ENCODE results near the gene SPANXN2.
"Not testable (repeated sequence)": the region's sequence is repeated elsewhere in the genome, so short reads cannot be mapped to it uniquely, and the experiment has no call there.

SPANXN2 gene

GRCh38 chrX:143720652-143721051 lies at the start of gene SPANXN2:
TSS of gene SPANXN2 (minus strand) at chrX:143720752. CDS start at chrX:143720668, 84 bp downstream.
- H3K9ac ChIP-seq (ENCODE audit: low read length in 5 of 5); H3K27me3 ChIP-seq (ENCODE audit: control insufficient read depth in 5 of 5, insufficient read depth in 4 of 5, low read length in 5 of 5); H3K36me3 ChIP-seq (ENCODE audit: control insufficient read depth in 5 of 5, insufficient read depth in 5 of 5, low read length in 5 of 5); H3K4me1 ChIP-seq (ENCODE audit: control insufficient read depth in 5 of 5, insufficient read depth in 5 of 5, low read length in 5 of 5); H3K9me3 ChIP-seq (ENCODE audit: control insufficient read depth in 5 of 5, low read length in 5 of 5); H3K4me3 ChIP-seq (ENCODE audit: low read depth in 1 of 5, low read length in 5 of 5); H3K27ac ChIP-seq (ENCODE audit: low read depth, low read length): not testable (repeated sequence)

- no peaks in the 10 kb centered on the region for H3K4me1 ChIP-seq (ENCODE audit: control insufficient read depth in 5 of 5, insufficient read depth in 5 of 5, low read length in 5 of 5)
- no peak overlapping the region for H3K9ac ChIP-seq (ENCODE audit: low read length in 5 of 5)
- H3K27ac ChIP-seq (ENCODE audit: low read depth, low read length), result no peak overlapping the region
- no peaks in the 10 kb centered on the region for H3K27me3 ChIP-seq (ENCODE audit: control insufficient read depth in 5 of 5, insufficient read depth in 4 of 5, low read length in 5 of 5)
- no peak overlapping the region for H3K4me3 ChIP-seq (ENCODE audit: low read depth in 1 of 5, low read length in 5 of 5)
- H3K9me3 ChIP-seq (ENCODE audit: control insufficient read depth in 5 of 5, low read length in 5 of 5), result no peaks in the 10 kb centered on the region
- H3K36me3 ChIP-seq (ENCODE audit: control insufficient read depth in 5 of 5, insufficient read depth in 5 of 5, low read length in 5 of 5), result no peaks in the 10 kb centered on the region
Observed at GRCh38 chrX:143768976-143769375, 48.4 kb upstream of the SPANXN2 start.

GRCh38 chrX:143767789-143768188 lies 47.2 kb upstream of the SPANXN2 start:
- H3K9ac ChIP-seq (ENCODE audit: low read length in 5 of 5); H3K4me3 ChIP-seq (ENCODE audit: low read depth in 1 of 5, low read length in 5 of 5); H3K36me3 ChIP-seq (ENCODE audit: control insufficient read depth in 5 of 5, insufficient read depth in 5 of 5, low read length in 5 of 5); H3K27ac ChIP-seq (ENCODE audit: low read depth, low read length); H3K9me3 ChIP-seq (ENCODE audit: control insufficient read depth in 5 of 5, low read length in 5 of 5); H3K4me1 ChIP-seq (ENCODE audit: control insufficient read depth in 5 of 5, insufficient read depth in 5 of 5, low read length in 5 of 5); H3K27me3 ChIP-seq (ENCODE audit: control insufficient read depth in 5 of 5, insufficient read depth in 4 of 5, low read length in 5 of 5): not testable (repeated sequence)

GRCh38 chrX:143757887-143758286 lies 37.3 kb upstream of the SPANXN2 start:
- Histone ChIP-seq H3K36me3 (ENCODE audit: control insufficient read depth in 5 of 5, insufficient read depth in 5 of 5, low read length in 5 of 5) (no peaks in the 10 kb centered on the region), H3K9me3 (ENCODE audit: control insufficient read depth in 5 of 5, low read length in 5 of 5) (peaks cover 0 to 2% (median 0%) of the 10 kb centered on the region in 5 donors), H3K9ac (ENCODE audit: low read length in 5 of 5) (no peak overlapping the region), H3K4me3 (ENCODE audit: low read depth in 1 of 5, low read length in 5 of 5) (no peak overlapping the region), H3K27ac (ENCODE audit: low read depth, low read length) (no peak overlapping the region), H3K27me3 (ENCODE audit: control insufficient read depth in 5 of 5, insufficient read depth in 4 of 5, low read length in 5 of 5) (peaks cover 0 to 2% (median 0%) of the 10 kb centered on the region in 5 donors), H3K4me1 (ENCODE audit: control insufficient read depth in 5 of 5, insufficient read depth in 5 of 5, low read length in 5 of 5) (no peaks in the 10 kb centered on the region)

GRCh38 chrX:143757375-143757774 lies 36.8 kb upstream of the SPANXN2 start:
- Histone ChIP-seq H3K27ac (ENCODE audit: low read depth, low read length) (no peak overlapping the region), H3K27me3 (ENCODE audit: control insufficient read depth in 5 of 5, insufficient read depth in 4 of 5, low read length in 5 of 5) (peaks cover 0 to 2% (median 0%) of the 10 kb centered on the region in 5 donors), H3K4me1 (ENCODE audit: control insufficient read depth in 5 of 5, insufficient read depth in 5 of 5, low read length in 5 of 5) (no peaks in the 10 kb centered on the region), H3K4me3 (ENCODE audit: low read depth in 1 of 5, low read length in 5 of 5) (no peak overlapping the region), H3K36me3 (ENCODE audit: control insufficient read depth in 5 of 5, insufficient read depth in 5 of 5, low read length in 5 of 5) (no peaks in the 10 kb centered on the region), H3K9ac (ENCODE audit: low read length in 5 of 5) (no peak overlapping the region), H3K9me3 (ENCODE audit: control insufficient read depth in 5 of 5, low read length in 5 of 5) (peaks cover 0 to 2% (median 0%) of the 10 kb centered on the region in 5 donors)

- H3K9me3 ChIP-seq (ENCODE audit: control insufficient read depth in 5 of 5, low read length in 5 of 5), result peaks cover 0 to 2% (median 0%) of the 10 kb centered on the region in 5 donors
Observed at GRCh38 chrX:143754183-143754582, 33.6 kb upstream of the SPANXN2 start.

GRCh38 chrX:143733866-143734265 lies 13.3 kb upstream of the SPANXN2 start:
- no peaks in the 10 kb centered on the region for H3K27me3 ChIP-seq (ENCODE audit: control insufficient read depth in 5 of 5, insufficient read depth in 4 of 5, low read length in 5 of 5)
- no peak overlapping the region for H3K4me3 ChIP-seq (ENCODE audit: low read depth in 1 of 5, low read length in 5 of 5)
- no peak overlapping the region for H3K9ac ChIP-seq (ENCODE audit: low read length in 5 of 5)
- H3K4me1 ChIP-seq (ENCODE audit: control insufficient read depth in 5 of 5, insufficient read depth in 5 of 5, low read length in 5 of 5), result no peaks in the 10 kb centered on the region
- peaks cover 0 to 3% (median 0%) of the 10 kb centered on the region in 5 donors for H3K9me3 ChIP-seq (ENCODE audit: control insufficient read depth in 5 of 5, low read length in 5 of 5)
- H3K36me3 ChIP-seq (ENCODE audit: control insufficient read depth in 5 of 5, insufficient read depth in 5 of 5, low read length in 5 of 5), result no peaks in the 10 kb centered on the region
- H3K27ac ChIP-seq (ENCODE audit: low read depth, low read length), result no peak overlapping the region

More at GRCh38 chrX:143754183-143754582, 33.6 kb upstream of the SPANXN2 start:
- Histone ChIP-seq H3K36me3 (ENCODE audit: control insufficient read depth in 5 of 5, insufficient read depth in 5 of 5, low read length in 5 of 5) (no peaks in the 10 kb centered on the region), H3K27me3 (ENCODE audit: control insufficient read depth in 5 of 5, insufficient read depth in 4 of 5, low read length in 5 of 5) (peaks cover 0 to 4% (median 0%) of the 10 kb centered on the region in 5 donors), H3K9ac (ENCODE audit: low read length in 5 of 5) (no peak overlapping the region), H3K4me1 (ENCODE audit: control insufficient read depth in 5 of 5, insufficient read depth in 5 of 5, low read length in 5 of 5) (no peaks in the 10 kb centered on the region), H3K4me3 (ENCODE audit: low read depth in 1 of 5, low read length in 5 of 5) (no peak overlapping the region), H3K27ac (ENCODE audit: low read depth, low read length) (no peak overlapping the region)

- H3K27ac ChIP-seq (ENCODE audit: low read depth, low read length), result no peak overlapping the region
- H3K27me3 ChIP-seq (ENCODE audit: control insufficient read depth in 5 of 5, insufficient read depth in 4 of 5, low read length in 5 of 5), result no peaks in the 10 kb centered on the region
- no peak overlapping the region for H3K9ac ChIP-seq (ENCODE audit: low read length in 5 of 5)
- no peaks in the 10 kb centered on the region for H3K36me3 ChIP-seq (ENCODE audit: control insufficient read depth in 5 of 5, insufficient read depth in 5 of 5, low read length in 5 of 5)
- no peaks in the 10 kb centered on the region for H3K4me1 ChIP-seq (ENCODE audit: control insufficient read depth in 5 of 5, insufficient read depth in 5 of 5, low read length in 5 of 5)
- H3K9me3 ChIP-seq (ENCODE audit: control insufficient read depth in 5 of 5, low read length in 5 of 5), result peaks cover 0 to 6% (median 0%) of the 10 kb centered on the region in 5 donors
- no peak overlapping the region for H3K4me3 ChIP-seq (ENCODE audit: low read depth in 1 of 5, low read length in 5 of 5)
Observed at GRCh38 chrX:143726296-143726695, 5.7 kb upstream of the SPANXN2 start.

- Histone ChIP-seq H3K27me3 (ENCODE audit: control insufficient read depth in 5 of 5, insufficient read depth in 4 of 5, low read length in 5 of 5) (peaks cover 0 to 6% (median 2%) of the 10 kb centered on the region in 5 donors), H3K9me3 (ENCODE audit: control insufficient read depth in 5 of 5, low read length in 5 of 5) (peaks cover 0 to 7% (median 5%) of the 10 kb centered on the region in 5 donors), H3K9ac (ENCODE audit: low read length in 5 of 5) (no peak overlapping the region), H3K36me3 (ENCODE audit: control insufficient read depth in 5 of 5, insufficient read depth in 5 of 5, low read length in 5 of 5) (no peaks in the 10 kb centered on the region), H3K4me3 (ENCODE audit: low read depth in 1 of 5, low read length in 5 of 5) (no peak overlapping the region), H3K4me1 (ENCODE audit: control insufficient read depth in 5 of 5, insufficient read depth in 5 of 5, low read length in 5 of 5) (no peaks in the 10 kb centered on the region), H3K27ac (ENCODE audit: low read depth, low read length) (no peak overlapping the region)
Observed at GRCh38 chrX:143701460-143701859, 19.1 kb downstream of the SPANXN2 start.

GRCh38 chrX:143694885-143695284 lies 25.7 kb downstream of the SPANXN2 start:
- Histone ChIP-seq H3K4me3 (ENCODE audit: low read depth in 1 of 5, low read length in 5 of 5) (no peak overlapping the region), H3K27me3 (ENCODE audit: control insufficient read depth in 5 of 5, insufficient read depth in 4 of 5, low read length in 5 of 5) (peaks cover 0 to 5% (median 0%) of the 10 kb centered on the region in 5 donors), H3K36me3 (ENCODE audit: control insufficient read depth in 5 of 5, insufficient read depth in 5 of 5, low read length in 5 of 5) (no peaks in the 10 kb centered on the region), H3K9ac (ENCODE audit: low read length in 5 of 5) (no peak overlapping the region), H3K27ac (ENCODE audit: low read depth, low read length) (no peak overlapping the region), H3K4me1 (ENCODE audit: control insufficient read depth in 5 of 5, insufficient read depth in 5 of 5, low read length in 5 of 5) (no peaks in the 10 kb centered on the region), H3K9me3 (ENCODE audit: control insufficient read depth in 5 of 5, low read length in 5 of 5) (no peaks in the 10 kb centered on the region)

- no peaks in the 10 kb centered on the region for H3K36me3 ChIP-seq (ENCODE audit: control insufficient read depth in 5 of 5, insufficient read depth in 5 of 5, low read length in 5 of 5)
- H3K27me3 ChIP-seq (ENCODE audit: control insufficient read depth in 5 of 5, insufficient read depth in 4 of 5, low read length in 5 of 5), result peaks cover 0 to 4% (median 0%) of the 10 kb centered on the region in 5 donors
- no peak overlapping the region for H3K27ac ChIP-seq (ENCODE audit: low read depth, low read length)
- H3K4me1 ChIP-seq (ENCODE audit: control insufficient read depth in 5 of 5, insufficient read depth in 5 of 5, low read length in 5 of 5), result no peaks in the 10 kb centered on the region
- H3K9ac ChIP-seq (ENCODE audit: low read length in 5 of 5), result no peak overlapping the region
- no peak overlapping the region for H3K4me3 ChIP-seq (ENCODE audit: low read depth in 1 of 5, low read length in 5 of 5)
- H3K9me3 ChIP-seq (ENCODE audit: control insufficient read depth in 5 of 5, low read length in 5 of 5), result peaks cover 0 to 3% (median 0%) of the 10 kb centered on the region in 5 donors
Observed at GRCh38 chrX:143683486-143683885, 37.1 kb downstream of the SPANXN2 start.
